ENCODE measurements around the gene SRSF12. TPM values are rescaled to one million over a fixed set of nuclear protein-coding genes. Genes with fewer than 3 reads are reported as not detected.
"Not testable (repeated sequence)": the region's sequence is repeated elsewhere in the genome, so short reads cannot be mapped to it uniquely, and the experiment has no call there.

The SRSF12 gene
- total RNA-seq, 1 experiment from 2014 or later, result 1.9 TPM

DNA sequence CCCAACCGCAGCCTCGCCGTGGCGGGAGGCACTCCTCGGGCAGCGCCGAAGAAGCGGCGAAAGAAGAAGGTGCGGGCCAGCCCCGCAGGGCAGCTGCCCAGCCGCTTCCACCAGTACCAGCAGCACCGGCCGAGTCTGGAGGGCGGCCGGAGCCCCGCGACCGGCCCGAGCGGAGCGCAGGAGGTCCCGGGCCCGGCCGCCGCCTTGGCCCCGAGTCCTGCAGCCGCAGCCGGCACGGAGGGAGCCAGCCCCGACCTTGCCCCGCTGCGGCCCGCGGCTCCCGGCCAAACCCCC lies 36.8 kb downstream of the SRSF12 start:
- in situ Hi-C loops (cut with HindIII; ENCODE audit: low pct_unique_long_range_greater_than_20kb, low sequenced_read_pairs), result no loop called here
- DNase-seq (ENCODE audit: low read depth), result no peak

GRCh38 chr6:89080281-89081128 lies 37.4 kb downstream of the SRSF12 start, which contains the start of gene PNRC1:
Gene PNRC1, plus strand, starts transcription at chr6:89080751. Its CDS starts 144 bp downstream, at chr6:89080895.
- peak; percentile 96 for DNase-seq (ENCODE audit: low read depth)
- in situ Hi-C loops (cut with HindIII; ENCODE audit: low pct_unique_long_range_greater_than_20kb, low sequenced_read_pairs), result no loop called here

- in situ Hi-C loops (cut with HindIII; ENCODE audit: low pct_unique_long_range_greater_than_20kb, low sequenced_read_pairs), result no loop called here
- DNase-seq (ENCODE audit: low read depth), result peak; percentile 44
Measured at GRCh38 chr6:89079511-89080234, 38.2 kb downstream of the SRSF12 start.

- in situ Hi-C loops (cut with HindIII; ENCODE audit: low pct_unique_long_range_greater_than_20kb, low sequenced_read_pairs), result no loop called here
- DNase-seq (ENCODE audit: low read depth), result peak; percentile 34
Measured at GRCh38 chr6:89073840-89074239, 44.0 kb downstream of the SRSF12 start.

DNA sequence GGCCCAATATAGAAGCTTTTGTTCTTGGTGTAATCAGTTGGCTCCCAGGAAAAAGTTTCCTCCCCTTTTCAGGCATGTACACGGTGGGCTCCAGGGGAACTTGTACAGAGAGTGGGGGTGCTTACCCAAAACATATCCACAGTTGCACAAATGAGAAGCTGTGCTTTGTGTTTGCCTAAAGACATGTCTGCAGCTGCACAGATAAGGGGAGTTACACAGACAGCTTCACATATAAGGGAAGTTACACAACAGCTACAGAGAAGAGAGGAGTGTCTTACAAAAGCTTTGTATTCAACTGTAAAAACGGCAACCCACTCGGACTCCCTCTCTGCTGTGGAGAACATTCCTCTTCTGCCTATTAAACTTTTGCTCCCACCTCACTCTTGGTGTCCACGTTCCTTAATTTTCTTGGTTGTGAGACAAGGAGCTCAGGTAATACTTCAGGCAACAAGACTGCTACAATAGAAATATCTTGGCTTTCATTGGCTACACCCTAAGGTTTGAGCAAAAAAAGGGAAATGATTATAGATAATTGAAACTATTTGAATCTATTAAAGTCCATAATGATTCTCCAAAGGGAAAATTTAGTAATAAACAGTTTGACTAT lies 44.8 kb downstream of the SRSF12 start:
- in situ Hi-C loops (cut with HindIII; ENCODE audit: low pct_unique_long_range_greater_than_20kb, low sequenced_read_pairs), result no loop called here
- no peak for DNase-seq (ENCODE audit: low read depth)

DNA sequence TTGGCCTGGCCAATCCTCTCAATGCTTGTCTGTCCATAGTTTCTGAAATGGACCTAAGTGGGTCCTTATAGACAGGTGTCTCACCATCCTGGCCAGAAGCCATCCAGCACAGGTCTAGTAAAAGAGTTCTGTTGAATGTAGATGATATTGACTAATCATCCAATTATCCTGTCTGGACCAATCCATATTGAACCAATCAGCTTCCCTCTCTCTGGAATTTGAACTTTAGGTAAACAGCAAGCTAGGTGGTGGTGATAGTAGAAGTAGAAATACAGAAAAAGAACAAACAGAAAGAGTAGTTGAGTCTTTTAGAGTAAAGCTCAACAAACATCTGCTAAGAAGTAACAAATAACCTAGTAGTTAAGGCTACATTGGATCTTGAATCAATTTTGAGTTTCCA lies 46.8 kb downstream of the SRSF12 start:
- DNase-seq (ENCODE audit: low read depth), result no peak
- in situ Hi-C loops (cut with HindIII; ENCODE audit: low pct_unique_long_range_greater_than_20kb, low sequenced_read_pairs), result no loop called here

GRCh38 chr6:89069536-89070163 lies 48.2 kb downstream of the SRSF12 start:
- in situ Hi-C loops (cut with HindIII; ENCODE audit: low pct_unique_long_range_greater_than_20kb, low sequenced_read_pairs), result no loop called here
- peak; percentile 71 for DNase-seq (ENCODE audit: low read depth)

DNA sequence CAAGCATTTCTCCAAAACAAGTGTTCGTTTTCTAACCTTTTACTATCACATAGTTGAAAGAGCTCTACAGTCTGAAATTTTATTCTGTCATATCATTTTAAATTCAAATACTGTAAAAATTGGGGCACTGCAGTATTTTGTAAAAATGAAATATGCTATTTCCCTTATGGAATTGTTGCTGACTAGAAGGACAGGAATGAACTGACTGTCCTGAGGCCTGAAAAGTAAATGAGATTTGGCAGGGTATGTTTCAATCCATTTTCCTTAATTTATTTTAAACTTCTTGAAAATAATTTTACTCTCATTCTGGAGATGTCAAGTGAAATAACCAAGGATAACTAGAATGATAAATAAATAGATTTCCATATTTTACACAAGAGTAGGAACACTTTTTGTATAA lies 49.2 kb downstream of the SRSF12 start:
- DNase-seq (ENCODE audit: low read depth), result no peak
- in situ Hi-C loops (cut with HindIII; ENCODE audit: low pct_unique_long_range_greater_than_20kb, low sequenced_read_pairs), result no loop called here

- in situ Hi-C loops (cut with HindIII; ENCODE audit: low pct_unique_long_range_greater_than_20kb, low sequenced_read_pairs), result no loop called here
- no peak for DNase-seq (ENCODE audit: low read depth)
Measured at GRCh38 chr6:89067796-89068195, 50.1 kb downstream of the SRSF12 start.

DNA sequence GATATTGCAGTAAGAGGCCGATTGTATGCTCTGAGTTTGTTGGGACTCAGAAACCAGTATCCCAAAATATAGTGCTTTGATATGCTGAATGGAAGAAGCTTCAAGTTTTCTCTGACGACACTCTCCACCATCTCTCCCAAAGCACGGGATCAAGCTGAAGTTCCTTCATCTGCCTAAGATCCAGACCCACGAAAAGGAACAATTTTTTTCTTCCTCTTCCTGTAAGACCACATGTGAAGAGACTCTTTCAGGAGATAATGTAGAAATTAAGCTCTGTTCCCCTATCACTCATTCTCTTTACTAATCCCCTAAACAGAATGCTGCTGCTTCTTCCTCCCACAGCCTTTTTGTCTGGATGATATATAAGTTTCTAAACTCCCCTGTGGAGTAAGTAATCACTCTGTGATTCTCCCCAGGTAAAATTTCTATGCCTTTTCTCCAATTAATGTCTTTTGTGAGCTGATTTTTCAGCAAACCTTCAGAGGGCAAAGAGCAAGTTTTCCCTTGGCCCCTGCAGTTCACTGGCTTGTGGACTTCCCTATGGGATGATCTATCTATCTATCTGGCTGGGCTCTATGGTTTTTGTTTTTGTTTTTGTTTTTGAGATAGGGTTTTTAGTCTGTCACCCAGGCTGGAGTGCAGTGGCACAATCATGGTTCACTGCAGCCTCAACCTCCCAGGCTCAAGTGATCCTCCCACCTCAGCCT lies 50.8 kb downstream of the SRSF12 start:
- DNase-seq (ENCODE audit: low read depth), result no peak
- in situ Hi-C loops (cut with HindIII; ENCODE audit: low pct_unique_long_range_greater_than_20kb, low sequenced_read_pairs), result no loop called here

DNA sequence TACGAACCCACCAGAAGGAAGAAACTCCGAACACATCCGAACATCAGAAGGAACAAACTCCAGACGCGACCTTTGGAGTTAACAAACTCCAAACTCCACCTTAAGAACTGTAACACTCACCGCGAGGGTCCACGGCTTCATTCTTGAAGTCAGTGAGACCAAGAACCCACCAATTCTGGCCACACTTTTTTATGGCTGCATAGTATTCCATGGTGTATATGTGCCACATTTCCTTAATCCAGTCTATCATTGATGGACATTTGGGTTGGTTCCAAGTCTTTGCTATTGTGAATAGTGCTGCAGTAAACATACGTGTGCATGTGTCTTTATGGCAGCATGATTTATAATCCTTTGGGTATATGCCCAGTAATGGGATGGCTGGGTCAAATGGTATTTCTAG lies 51.8 kb downstream of the SRSF12 start:
- DNase-seq (ENCODE audit: low read depth); in situ Hi-C loops (cut with HindIII; ENCODE audit: low pct_unique_long_range_greater_than_20kb, low sequenced_read_pairs): not testable (repeated sequence)

DNA sequence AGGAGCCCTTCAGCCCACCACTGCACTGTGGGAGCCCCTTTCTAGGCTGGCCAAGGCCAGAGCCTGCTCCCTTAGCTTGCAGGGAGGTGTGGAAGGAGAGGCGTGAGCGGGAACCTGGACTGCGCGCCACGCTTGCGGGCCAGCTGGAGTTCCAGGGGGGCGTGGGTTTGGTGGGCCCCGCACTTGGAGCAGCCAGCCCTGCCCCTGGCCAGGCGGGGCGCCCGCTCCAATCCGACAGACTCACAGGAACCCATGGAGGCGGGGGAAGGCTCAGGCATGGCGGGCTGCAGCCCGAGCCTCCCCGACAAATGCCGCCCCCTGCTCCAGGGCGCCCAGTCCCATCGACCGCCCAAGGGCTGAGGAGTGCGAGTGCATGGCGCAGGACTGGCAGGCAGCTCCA lies 52.9 kb downstream of the SRSF12 start:
- DNase-seq (ENCODE audit: low read depth); in situ Hi-C loops (cut with HindIII; ENCODE audit: low pct_unique_long_range_greater_than_20kb, low sequenced_read_pairs): not testable (repeated sequence)

- no peak for DNase-seq (ENCODE audit: low read depth)
- in situ Hi-C loops (cut with HindIII; ENCODE audit: low pct_unique_long_range_greater_than_20kb, low sequenced_read_pairs), result no loop called here
Measured at GRCh38 chr6:89063881-89064280, 54.0 kb downstream of the SRSF12 start.

DNA sequence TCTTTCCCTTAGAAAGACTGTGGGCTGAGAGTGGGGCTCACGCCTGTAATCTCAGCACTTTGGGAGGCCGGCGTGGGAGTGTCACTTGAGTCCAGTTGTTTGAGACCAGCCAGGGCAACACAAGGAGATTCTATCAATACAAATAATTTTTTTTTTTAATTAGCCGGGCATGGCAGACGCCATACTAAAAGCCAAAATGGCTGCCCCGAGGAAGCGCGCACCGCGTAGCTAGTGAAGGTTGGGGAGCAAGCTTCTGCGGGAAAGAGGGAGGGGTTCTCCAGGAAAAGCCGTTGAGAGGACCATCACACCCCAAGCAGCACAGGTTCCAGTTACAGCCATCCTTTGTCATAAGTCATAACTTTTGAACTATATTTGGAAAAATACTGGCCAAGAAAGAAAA lies 58.6 kb downstream of the SRSF12 start:
- in situ Hi-C loops (cut with HindIII; ENCODE audit: low pct_unique_long_range_greater_than_20kb, low sequenced_read_pairs), result no loop called here
- no peak for DNase-seq (ENCODE audit: low read depth)

DNA sequence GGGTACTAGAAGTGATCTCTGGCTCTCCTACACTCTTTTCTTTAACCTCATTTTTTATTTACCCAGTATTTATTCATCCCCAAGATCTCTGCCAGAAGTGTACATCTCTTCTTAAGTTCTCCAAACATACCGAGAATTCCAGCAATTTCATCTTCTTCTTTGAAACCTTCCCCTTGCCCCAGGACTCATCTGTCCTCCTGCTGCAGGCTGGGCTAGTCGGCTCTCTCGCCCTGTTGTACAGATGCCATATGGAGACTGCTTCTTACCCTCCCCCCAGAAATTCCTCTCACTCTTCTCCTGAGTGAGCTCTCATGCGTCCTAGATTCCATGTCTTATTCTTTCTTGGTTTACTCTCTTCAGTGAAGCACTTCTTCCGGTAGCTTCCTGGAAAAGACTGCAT lies 59.2 kb downstream of the SRSF12 start:
- in situ Hi-C loops (cut with HindIII; ENCODE audit: low pct_unique_long_range_greater_than_20kb, low sequenced_read_pairs), result no loop called here
- DNase-seq (ENCODE audit: low read depth), result no peak

DNA sequence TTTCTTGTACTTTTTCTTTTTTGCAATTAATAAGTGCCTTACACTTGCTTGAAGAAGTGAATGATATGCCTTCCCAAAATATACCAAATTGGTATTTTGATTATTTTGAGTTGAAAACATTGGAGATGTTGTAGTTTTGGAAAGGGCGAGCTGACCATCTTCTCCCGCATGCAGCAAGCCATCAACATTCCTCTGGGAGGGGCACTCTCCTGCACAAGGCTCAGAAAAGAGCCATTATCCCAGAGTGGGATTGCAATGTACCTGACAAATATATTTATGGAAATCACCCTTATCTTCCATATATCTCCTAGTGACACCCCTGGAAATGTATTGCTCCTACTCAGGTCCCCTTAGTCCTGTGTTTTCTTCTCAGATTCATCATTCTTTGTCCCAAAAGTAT lies 60.1 kb downstream of the SRSF12 start:
- in situ Hi-C loops (cut with HindIII; ENCODE audit: low pct_unique_long_range_greater_than_20kb, low sequenced_read_pairs), result no loop called here
- no peak for DNase-seq (ENCODE audit: low read depth)

GRCh38 chr6:89054208-89054607 lies 63.7 kb downstream of the SRSF12 start:
- in situ Hi-C loops (cut with HindIII; ENCODE audit: low pct_unique_long_range_greater_than_20kb, low sequenced_read_pairs), result no loop called here

DNA sequence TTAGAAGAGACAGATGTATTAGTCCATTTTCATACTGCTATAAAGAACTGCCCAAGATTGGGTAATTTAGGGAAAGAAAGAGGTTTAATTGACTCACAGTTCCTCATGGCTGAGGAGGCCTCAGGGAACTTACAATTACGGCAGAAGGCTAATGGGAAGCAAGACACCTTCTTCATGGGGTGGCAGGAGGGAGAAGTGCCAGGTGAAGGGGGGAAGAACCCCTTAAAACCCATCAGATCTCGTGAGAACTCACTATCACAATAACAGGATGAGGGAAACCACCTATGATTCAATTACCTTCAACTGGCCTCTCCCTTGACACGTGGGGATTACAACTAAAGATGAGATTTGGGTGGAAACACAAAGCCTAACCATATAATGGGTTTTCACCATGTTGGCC lies 66.2 kb downstream of the SRSF12 start:
- in situ Hi-C loops (cut with HindIII; ENCODE audit: low pct_unique_long_range_greater_than_20kb, low sequenced_read_pairs), result no loop called here
- DNase-seq (ENCODE audit: low read depth), result no peak

More at GRCh38 chr6:89054208-89054607, 63.7 kb downstream of the SRSF12 start:
- no peak for DNase-seq (ENCODE audit: low read depth)
